Upper lobe of left lung (tissue), 6 donors: ENCODE measurements around the gene TTC39A. TPM values are rescaled to one million over a fixed set of nuclear protein-coding genes. Genes with fewer than 3 reads are reported as not detected.

Experiments used
- ATAC-seq, 2 donors: fragments of 200-7000 bp; cut with Tn5 transposase; one replicate each; pipeline ENCODE4 v1.9.1; 2022; ENCODE audit warnings: mild to moderate bottlenecking in 2 of 2, moderate library complexity in 2 of 2; ENCODE audit not compliant: low FRiP score in 2 of 2
- DNase-seq, 2 donors: peaks; one replicate each; pipeline ENCODE4 v3.0.0-alpha.2; 2019 to 2020
- H3K27ac ChIP-seq, 4 donors: fragments of 200-600 bp; sonication (generic); one replicate each; pipeline ENCODE4 v1.5.1; 2016 to 2019
- H3K27me3 ChIP-seq, 4 donors: fragments of 200-600 bp; sonication (generic); one replicate each; pipeline ENCODE4 v1.5.1; 2017 to 2019
- H3K36me3 ChIP-seq, 4 donors: fragments of 200-600 bp; sonication (generic); one replicate each; pipeline ENCODE4 v1.5.1; 2016 to 2019
- H3K4me1 ChIP-seq, 4 donors: fragments of 200-600 bp; sonication (generic); one replicate each; pipeline ENCODE4 v1.5.1; 2018 to 2019
- H3K4me3 ChIP-seq, 4 donors: fragments of 200-600 bp; sonication (generic); one replicate each; pipeline ENCODE4 v1.5.1; 2017 to 2019; ENCODE audit warnings: mild to moderate bottlenecking in 2 of 4, moderate library complexity in 1 of 4
- H3K9me3 ChIP-seq, 4 donors: fragments of 200-600 bp; sonication (generic); one replicate each; pipeline ENCODE4 v1.5.1; 2018 to 2019
- EP300 ChIP-seq, 4 donors: sonication (generic); formaldehyde crosslinking; IDR thresholded peaks; one replicate each; pipeline ENCODE4 v1.5.1; 2017; ENCODE audit warnings: antibody characterized with exemption in 4 of 4, control low read depth in 2 of 4
- POLR2A ChIP-seq, 4 donors: fragments of 450-650 bp; IDR thresholded peaks; one replicate each; pipeline ENCODE4 v1.5.1; 2016 to 2017; ENCODE audit warnings: antibody characterized with exemption in 4 of 4, mild to moderate bottlenecking in 2 of 4
- POLR2AphosphoS5 ChIP-seq, 2 donors: sonication (generic); formaldehyde crosslinking; IDR thresholded peaks; one replicate each; pipeline ENCODE4 v1.5.1; 2017; ENCODE audit warnings: antibody characterized with exemption in 2 of 2
- whole genome bisulfite sequencing, 2 donors: methylation state at CpG; one replicate each; pipeline ENCODE4 v1.1.5; 2017 to 2018; 5-methylcytosine and 5-hydroxymethylcytosine counted together
- total RNA-seq, 6 donors: library from RNA; depleted of rRNA in 4 of 6; stranded (reverse); fragments of >200 nt in 4 of 6; gene quantifications; one replicate each; pipeline versions ENCODE4 v1.1.0 to v1.2.1, GENCODE V29; 2016 to 2021
- TF ChIP-seq, protein P1 (sequence below), 6 experiments: fragments of 450-650 bp in 4 of 6; fragments of 200-600 bp in 2 of 6; sonication (generic) in 2 of 6; IDR thresholded peaks; one replicate each; pipeline ENCODE4 v1.5.1; 2016 to 2019; ENCODE audit warnings: antibody characterized with exemption in 6 of 6
- donor health status: DM: no; HTN: no; CAD: no; lungs with moderate emphysema.
- donor health status: DM: no; HTN: yes; CAD: no; lungs with severe emphysema.

The TTC39A gene
- total RNA-seq, 6 donors from 2014 or later, result 33.0 to 96.4 (median 55.7) TPM

DNA sequence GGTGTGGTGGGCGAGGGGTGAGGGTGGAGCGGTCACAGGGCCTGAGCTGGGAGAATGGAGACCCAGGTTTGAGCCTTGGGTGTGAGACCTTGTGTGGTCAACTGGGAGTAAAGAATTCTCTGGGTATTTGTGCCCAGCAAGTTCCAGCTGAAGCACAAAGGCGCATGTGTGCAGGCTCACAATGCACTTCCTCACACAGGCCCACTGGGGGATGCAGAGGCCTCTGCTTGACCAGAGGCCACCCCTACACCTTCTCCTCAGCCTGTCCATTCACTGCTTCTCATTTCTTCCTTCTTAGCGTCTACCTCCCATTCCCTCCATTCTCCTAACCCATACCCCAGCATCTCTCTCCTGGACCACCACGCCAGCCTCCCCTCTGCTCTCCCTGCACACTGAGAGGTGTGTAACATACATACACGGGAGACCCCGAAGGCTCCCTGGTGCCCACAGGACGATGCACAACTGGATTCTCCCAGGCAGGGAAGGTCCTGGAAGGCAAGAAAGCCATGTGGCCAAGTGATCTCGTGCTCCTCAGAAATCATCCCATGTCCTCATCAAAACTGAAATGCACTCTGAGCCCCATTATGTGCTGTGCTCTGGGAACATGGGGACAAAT lies 12.3 kb upstream of the TTC39A start:
- no peaks in the 10 kb centered on the region for H3K36me3 ChIP-seq
- H3K4me1 ChIP-seq, result peaks cover 0 to 17% (median 9%) of the 10 kb centered on the region in 4 donors

DNA sequence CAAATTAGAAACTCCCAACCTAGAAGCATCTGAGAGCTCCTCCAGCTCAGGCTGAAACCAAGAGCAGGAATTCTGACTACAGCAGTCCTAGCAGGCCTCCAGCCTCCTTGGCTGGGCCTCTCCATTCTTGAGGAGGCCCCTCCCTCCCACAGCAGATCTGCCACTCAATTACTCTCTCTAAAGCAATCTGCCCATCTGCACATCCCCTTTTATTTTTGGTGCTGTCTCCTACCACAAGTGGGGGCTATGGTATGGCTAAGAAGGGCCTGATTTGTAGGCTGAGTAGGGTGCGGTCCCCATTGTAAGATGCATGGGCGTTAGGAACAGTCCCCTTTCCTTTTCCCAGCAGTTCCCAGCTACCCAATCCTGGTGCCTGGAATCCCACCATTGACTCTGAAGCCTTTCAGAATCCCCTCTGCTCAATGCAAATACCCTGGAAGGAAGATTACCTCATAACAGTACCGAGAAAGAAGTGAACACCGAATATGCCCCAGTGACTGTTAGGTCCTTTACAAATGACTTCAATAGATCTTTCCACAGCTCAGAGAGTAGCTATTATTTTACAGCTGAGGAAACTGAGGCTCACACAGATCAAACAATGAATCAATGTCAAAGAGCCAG lies 11.6 kb upstream of the TTC39A start:
- no peak overlapping the region for H3K4me3 ChIP-seq
- H3K27me3 ChIP-seq, result peaks cover 0 to 12% (median 6%) of the 10 kb centered on the region in 4 donors
- TF ChIP-seq, protein P1, sequence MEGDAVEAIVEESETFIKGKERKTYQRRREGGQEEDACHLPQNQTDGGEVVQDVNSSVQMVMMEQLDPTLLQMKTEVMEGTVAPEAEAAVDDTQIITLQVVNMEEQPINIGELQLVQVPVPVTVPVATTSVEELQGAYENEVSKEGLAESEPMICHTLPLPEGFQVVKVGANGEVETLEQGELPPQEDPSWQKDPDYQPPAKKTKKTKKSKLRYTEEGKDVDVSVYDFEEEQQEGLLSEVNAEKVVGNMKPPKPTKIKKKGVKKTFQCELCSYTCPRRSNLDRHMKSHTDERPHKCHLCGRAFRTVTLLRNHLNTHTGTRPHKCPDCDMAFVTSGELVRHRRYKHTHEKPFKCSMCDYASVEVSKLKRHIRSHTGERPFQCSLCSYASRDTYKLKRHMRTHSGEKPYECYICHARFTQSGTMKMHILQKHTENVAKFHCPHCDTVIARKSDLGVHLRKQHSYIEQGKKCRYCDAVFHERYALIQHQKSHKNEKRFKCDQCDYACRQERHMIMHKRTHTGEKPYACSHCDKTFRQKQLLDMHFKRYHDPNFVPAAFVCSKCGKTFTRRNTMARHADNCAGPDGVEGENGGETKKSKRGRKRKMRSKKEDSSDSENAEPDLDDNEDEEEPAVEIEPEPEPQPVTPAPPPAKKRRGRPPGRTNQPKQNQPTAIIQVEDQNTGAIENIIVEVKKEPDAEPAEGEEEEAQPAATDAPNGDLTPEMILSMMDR (IDR thresholded peaks at IDR 0.05), result no peak
- TF ChIP-seq EP300 (IDR thresholded peaks at IDR 0.05), result no peak
- TF ChIP-seq POLR2AphosphoS5 (IDR thresholded peaks at IDR 0.05), result no peak
- H3K27ac ChIP-seq, result no peak overlapping the region
- no peaks in the 10 kb centered on the region for H3K36me3 ChIP-seq
- DNase-seq (no peak), ATAC-seq (no peak)
- peaks cover 0 to 17% (median 9%) of the 10 kb centered on the region in 4 donors for H3K4me1 ChIP-seq
- H3K9me3 ChIP-seq, result no peaks in the 10 kb centered on the region
- WGBS, 2 donors, result 78 to 82% methylated on average over 4 of the region's 4 CpGs

More for the DNA sequence above, 12.3 kb upstream of the TTC39A start:
- Histone ChIP-seq H3K27me3 (peaks cover 0 to 12% (median 6%) of the 10 kb centered on the region in 4 donors), H3K27ac (no peak overlapping the region), H3K4me3 (no peak overlapping the region), H3K9me3 (no peaks in the 10 kb centered on the region)
- TF ChIP-seq EP300 (IDR thresholded peaks at IDR 0.05) (no peak), POLR2AphosphoS5 (IDR thresholded peaks at IDR 0.05) (no peak), POLR2A (IDR thresholded peaks at IDR 0.05) (no peak)
- TF ChIP-seq, protein P1 (IDR thresholded peaks at IDR 0.05), result no peak
- 89 to 96% methylated on average over 7 to 9 of the region's 9 CpGs for WGBS, 2 donors
- DNase-seq (no peak), ATAC-seq (no peak)

DNA sequence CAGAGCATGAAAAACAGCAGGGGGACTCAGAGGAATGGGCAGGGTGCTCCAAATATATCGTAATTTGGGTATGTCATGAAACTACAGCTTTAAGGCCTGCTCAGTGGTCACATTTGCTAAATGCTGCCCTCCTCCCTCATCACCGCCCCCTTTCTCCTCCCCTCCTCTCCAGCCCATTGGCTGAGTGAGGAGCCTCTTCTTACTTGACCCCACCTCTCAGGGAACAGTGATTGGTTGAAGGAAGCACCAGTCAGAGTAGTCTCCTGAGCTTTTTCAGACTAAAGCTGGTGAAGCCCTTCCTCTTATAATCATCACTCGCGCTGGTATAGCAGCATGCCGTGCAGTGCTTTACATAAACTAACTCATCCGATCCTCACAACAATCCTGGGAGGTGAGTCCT lies 10.0 kb upstream of the TTC39A start:
- 94 to 99% methylated on average over 6 of the region's 6 CpGs for WGBS, 2 donors

DNA sequence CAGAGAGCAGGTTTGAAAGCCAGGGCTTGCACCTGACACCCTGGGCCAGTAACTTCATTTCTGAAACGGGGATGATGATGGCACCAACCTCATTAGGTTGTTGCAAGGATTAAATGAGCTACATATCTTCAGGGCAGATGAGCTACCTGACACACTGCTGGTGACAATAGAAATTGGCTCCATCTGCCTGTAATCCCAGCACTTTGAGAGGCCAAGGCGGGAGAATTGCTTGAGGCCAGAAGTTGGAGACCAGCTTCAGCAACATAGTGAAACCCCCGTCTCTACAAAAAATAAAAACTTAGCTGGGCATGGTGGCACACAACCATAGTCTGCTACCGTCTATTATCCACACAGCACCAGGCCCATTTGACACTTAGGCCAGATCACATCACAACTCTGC lies 6.3 kb upstream of the TTC39A start:
- DNase-seq (no peak), ATAC-seq (no peak)
- TF ChIP-seq POLR2A (IDR thresholded peaks at IDR 0.05), result no peak
- no peak for TF ChIP-seq POLR2AphosphoS5 (IDR thresholded peaks at IDR 0.05)
- no peak for TF ChIP-seq EP300 (IDR thresholded peaks at IDR 0.05)
- TF ChIP-seq, protein P1 (IDR thresholded peaks at IDR 0.05), result no peak
- no peaks in the 10 kb centered on the region for H3K36me3 ChIP-seq
- H3K9me3 ChIP-seq, result no peaks in the 10 kb centered on the region
- H3K4me1 ChIP-seq, result peaks cover 0 to 1% (median under 1%) of the 10 kb centered on the region in 4 donors
- H3K27me3 ChIP-seq, result no peaks in the 10 kb centered on the region
- WGBS, 2 donors, result 89 to 92% methylated on average over 4 of the region's 4 CpGs
- H3K4me3 ChIP-seq, result no peak overlapping the region
- H3K27ac ChIP-seq, result no peak overlapping the region

More for the DNA sequence above, 10.0 kb upstream of the TTC39A start:
- ATAC-seq, result no peak
- no peak for DNase-seq
- H3K36me3 ChIP-seq, result no peaks in the 10 kb centered on the region
- no peak overlapping the region for H3K27ac ChIP-seq
- no peak for TF ChIP-seq EP300 (IDR thresholded peaks at IDR 0.05)
- TF ChIP-seq, protein P1 (IDR thresholded peaks at IDR 0.05), result no peak
- no peak for TF ChIP-seq POLR2A (IDR thresholded peaks at IDR 0.05)
- TF ChIP-seq POLR2AphosphoS5 (IDR thresholded peaks at IDR 0.05), result no peak
- H3K9me3 ChIP-seq, result no peaks in the 10 kb centered on the region
- no peak overlapping the region for H3K4me3 ChIP-seq
- peaks cover 0 to 11% (median 5%) of the 10 kb centered on the region in 4 donors for H3K27me3 ChIP-seq
- peaks cover 0 to 14% (median 8%) of the 10 kb centered on the region in 4 donors for H3K4me1 ChIP-seq
